K562 (cell line): Measurements from ENCODE around the gene RECQL5. TPM values are rescaled to one million over a fixed set of nuclear protein-coding genes. Genes with fewer than 3 reads are reported as not detected.

Experiments
- ILF3 ChIP-seq: fragments of 450-650 bp; IDR thresholded peaks from 2 replicates; pipeline ENCODE4 v1.6.1; 2018; ENCODE audit warnings: antibody characterized with exemption, mild to moderate bottlenecking, moderate library complexity, borderline replicate concordance
- PPARD ChIP-seq: fragments of 250-450 bp; sonication (Bioruptor Pico); IDR thresholded peaks from 2 replicates; pipeline ENCODE4 v1.8.0; 2022; ENCODE audit warnings: inconsistent platforms, mild to moderate bottlenecking, moderate library complexity
- ZBED1 ChIP-seq: IDR thresholded peaks from 2 replicates; pipeline ENCODE4 v1.6.1; 2014
- polyA plus RNA-seq, 8 experiments: library from polyadenylated mRNA; depleted of rRNA in 4 of 8; stranded (reverse) in 5 of 8; unstranded in 3 of 8; fragments of >200 nt; fragmentation: Nextera tagmentation in 2 of 8; fragmentation: Illumina TruSeq in 1 of 8; extraction: Ambion mirVana in 2 of 8; extraction: Trizol in 1 of 8; gene quantifications; 2 replicates each; pipeline versions ENCODE4 v1.2.1 to v1.2.3, GENCODE V29; 2011 to 2014; ENCODE audit warnings: inconsistent platforms in 1 of 8, missing spikeins in 1 of 8
- total RNA-seq, 7 experiments: library from RNA; depleted of rRNA in 6 of 7; stranded (reverse); fragments of >200 nt in 6 of 7; fragmentation: Illumina TruSeq in 2 of 7; extraction: Trizol in 2 of 7; gene quantifications; 2 replicates each; pipeline versions ENCODE4 v1.2.1 to v1.2.3, GENCODE V29; 2011 to 2021; ENCODE audit warnings: low replicate concordance in 1 of 7
- TF ChIP-seq, protein P1 (sequence below): fragments of 250-450 bp; sonication (Bioruptor Pico); IDR thresholded peaks from 2 replicates; pipeline ENCODE4 v1.5.0; 2021; ENCODE audit warnings: mild to moderate bottlenecking, borderline replicate concordance
- TF ChIP-seq, protein P2 (sequence below): fragments of 250-450 bp; sonication (Bioruptor Pico); IDR thresholded peaks from 2 replicates; pipeline ENCODE4 v1.8.0; 2021; ENCODE audit warnings: moderate library complexity, mild to moderate bottlenecking, inconsistent platforms
- TF ChIP-seq, protein P3 (sequence below): fragments of 250-450 bp; sonication (Bioruptor Pico); IDR thresholded peaks from 2 replicates; pipeline ENCODE4 v1.4.0; 2020; ENCODE audit warnings: mild to moderate bottlenecking, moderate library complexity

RECQL5 gene
- total and polyA plus RNA-seq, 9 of the 15 experiments (the other 6 are each of a cell fraction or from before 2014, with no cell fraction given), result 4.1 to 34.8 (median 16.4) TPM

DNA sequence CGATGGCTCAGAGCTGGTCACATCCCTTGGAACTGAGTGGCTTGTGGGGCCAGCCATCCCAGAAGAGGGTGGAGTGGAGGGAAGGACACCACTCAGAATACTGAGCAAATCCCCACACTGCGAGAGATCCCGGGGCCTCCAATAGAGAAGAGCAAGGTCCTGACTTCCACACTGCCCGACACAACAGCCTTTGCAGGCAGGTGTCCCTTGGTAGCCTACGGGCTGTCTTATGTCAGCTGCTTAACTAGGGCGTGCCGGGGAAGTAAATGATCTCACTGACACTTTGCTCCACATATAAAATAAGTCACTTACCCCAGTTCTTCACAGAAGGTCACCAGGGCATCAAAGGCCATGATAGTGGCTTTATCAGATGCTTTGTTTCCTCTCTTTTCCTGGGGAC lies 16.1 kb downstream of the RECQL5 start (continued):
- TF ChIP-seq, protein P1, sequence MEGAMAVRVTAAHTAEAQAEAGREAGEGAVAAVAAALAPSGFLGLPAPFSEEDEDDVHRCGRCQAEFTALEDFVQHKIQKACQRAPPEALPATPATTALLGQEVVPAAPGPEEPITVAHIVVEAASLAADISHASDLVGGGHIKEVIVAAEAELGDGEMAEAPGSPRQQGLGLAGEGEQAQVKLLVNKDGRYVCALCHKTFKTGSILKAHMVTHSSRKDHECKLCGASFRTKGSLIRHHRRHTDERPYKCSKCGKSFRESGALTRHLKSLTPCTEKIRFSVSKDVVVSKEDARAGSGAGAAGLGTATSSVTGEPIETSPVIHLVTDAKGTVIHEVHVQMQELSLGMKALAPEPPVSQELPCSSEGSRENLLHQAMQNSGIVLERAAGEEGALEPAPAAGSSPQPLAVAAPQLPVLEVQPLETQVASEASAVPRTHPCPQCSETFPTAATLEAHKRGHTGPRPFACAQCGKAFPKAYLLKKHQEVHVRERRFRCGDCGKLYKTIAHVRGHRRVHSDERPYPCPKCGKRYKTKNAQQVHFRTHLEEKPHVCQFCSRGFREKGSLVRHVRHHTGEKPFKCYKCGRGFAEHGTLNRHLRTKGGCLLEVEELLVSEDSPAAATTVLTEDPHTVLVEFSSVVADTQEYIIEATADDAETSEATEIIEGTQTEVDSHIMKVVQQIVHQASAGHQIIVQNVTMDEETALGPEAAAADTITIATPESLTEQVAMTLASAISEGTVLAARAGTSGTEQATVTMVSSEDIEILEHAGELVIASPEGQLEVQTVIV (CRISPR knock-in tag), result no peak
- TF ChIP-seq ILF3 (no peak), ZBED1 (no peak), PPARD (no peak)
- TF ChIP-seq, protein P2, sequence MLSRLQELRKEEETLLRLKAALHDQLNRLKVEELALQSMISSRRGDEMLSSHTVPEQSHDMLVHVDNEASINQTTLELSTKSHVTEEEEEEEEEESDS (CRISPR knock-in tag), result no peak
- TF ChIP-seq, protein P3, sequence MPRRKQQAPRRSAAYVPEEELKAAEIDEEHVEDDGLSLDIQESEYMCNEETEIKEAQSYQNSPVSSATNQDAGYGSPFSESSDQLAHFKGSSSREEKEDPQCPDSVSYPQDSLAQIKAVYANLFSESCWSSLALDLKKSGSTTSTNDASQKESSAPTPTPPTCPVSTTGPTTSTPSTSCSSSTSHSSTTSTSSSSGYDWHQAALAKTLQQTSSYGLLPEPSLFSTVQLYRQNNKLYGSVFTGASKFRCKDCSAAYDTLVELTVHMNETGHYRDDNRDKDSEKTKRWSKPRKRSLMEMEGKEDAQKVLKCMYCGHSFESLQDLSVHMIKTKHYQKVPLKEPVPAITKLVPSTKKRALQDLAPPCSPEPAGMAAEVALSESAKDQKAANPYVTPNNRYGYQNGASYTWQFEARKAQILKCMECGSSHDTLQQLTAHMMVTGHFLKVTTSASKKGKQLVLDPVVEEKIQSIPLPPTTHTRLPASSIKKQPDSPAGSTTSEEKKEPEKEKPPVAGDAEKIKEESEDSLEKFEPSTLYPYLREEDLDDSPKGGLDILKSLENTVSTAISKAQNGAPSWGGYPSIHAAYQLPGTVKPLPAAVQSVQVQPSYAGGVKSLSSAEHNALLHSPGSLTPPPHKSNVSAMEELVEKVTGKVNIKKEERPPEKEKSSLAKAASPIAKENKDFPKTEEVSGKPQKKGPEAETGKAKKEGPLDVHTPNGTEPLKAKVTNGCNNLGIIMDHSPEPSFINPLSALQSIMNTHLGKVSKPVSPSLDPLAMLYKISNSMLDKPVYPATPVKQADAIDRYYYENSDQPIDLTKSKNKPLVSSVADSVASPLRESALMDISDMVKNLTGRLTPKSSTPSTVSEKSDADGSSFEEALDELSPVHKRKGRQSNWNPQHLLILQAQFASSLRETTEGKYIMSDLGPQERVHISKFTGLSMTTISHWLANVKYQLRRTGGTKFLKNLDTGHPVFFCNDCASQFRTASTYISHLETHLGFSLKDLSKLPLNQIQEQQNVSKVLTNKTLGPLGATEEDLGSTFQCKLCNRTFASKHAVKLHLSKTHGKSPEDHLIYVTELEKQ (CRISPR knock-in tag), result no peak
